ENCODE results near the gene TEKT5.

Gene TEKT5

GRCh38 chr16:10578474-10579316 is 116.0 kb downstream of the TEKT5 start:
- no peak for DNase-seq (ENCODE audit: low read depth)

Measured in ELR (cell line).